NCI-H1048 (cell line): ENCODE results near the gene FRMD4A.

Experiments used
- DNase-seq: peaks from one replicate; lab custom pipeline; 2025; lab: John Stamatoyannopoulos, UW

Gene FRMD4A

GRCh38 chr10:14016011-14016536, 314.6 kb downstream of the FRMD4A start:
- DNase-seq, result no peak

GRCh38 chr10:14014423-14014822, 316.3 kb downstream of the FRMD4A start:
- DNase-seq, result no peak

GRCh38 chr10:14010769-14011574, 319.8 kb downstream of the FRMD4A start:
- DNase-seq, result no peak

- peak; percentile 70 for DNase-seq
These were observed 320.6 kb downstream of the FRMD4A start for GRCh38 chr10:14010101-14010558.

- peak; percentile 85 for DNase-seq
These were observed 321.2 kb downstream of the FRMD4A start for GRCh38 chr10:14009371-14010100.

GRCh38 chr10:14008740-14009080, 322.0 kb downstream of the FRMD4A start:
- no peak for DNase-seq

- DNase-seq, result no peak
These were observed 326.2 kb downstream of the FRMD4A start for GRCh38 chr10:14004536-14004935.

GRCh38 chr10:14003517-14004184, 327.1 kb downstream of the FRMD4A start:
- no peak for DNase-seq

- DNase-seq, result no peak
These were observed 329.3 kb downstream of the FRMD4A start for GRCh38 chr10:14001298-14002040.

GRCh38 chr10:13998163-13998835, 332.4 kb downstream of the FRMD4A start:
- no peak for DNase-seq

GRCh38 chr10:13997650-13998049, 333.1 kb downstream of the FRMD4A start:
- DNase-seq, result no peak

- DNase-seq, result no peak
These were observed 335.8 kb downstream of the FRMD4A start for GRCh38 chr10:13994932-13995331.

- peak; percentile 57 for DNase-seq
These were observed 337.0 kb downstream of the FRMD4A start for GRCh38 chr10:13993673-13994089.

GRCh38 chr10:13993169-13993568, 337.6 kb downstream of the FRMD4A start:
- DNase-seq, result no peak

- DNase-seq, result no peak
These were observed 339.4 kb downstream of the FRMD4A start for GRCh38 chr10:13991353-13991752.

- no peak for DNase-seq
These were observed 339.8 kb downstream of the FRMD4A start for GRCh38 chr10:13990946-13991345.

- no peak for DNase-seq
These were observed 340.3 kb downstream of the FRMD4A start for GRCh38 chr10:13990392-13990805.

- DNase-seq, result no peak
These were observed 341.1 kb downstream of the FRMD4A start for GRCh38 chr10:13989616-13990015.

- no peak for DNase-seq
These were observed 343.3 kb downstream of the FRMD4A start for GRCh38 chr10:13987446-13987845.

- DNase-seq, result no peak
These were observed 346.0 kb downstream of the FRMD4A start for GRCh38 chr10:13984647-13985155.

- DNase-seq, result no peak
These were observed 347.7 kb downstream of the FRMD4A start for GRCh38 chr10:13983035-13983434.
